Mucosa of descending colon (tissue), 3 donors: ENCODE data around the gene BIVM. TPM values are rescaled to one million over a fixed set of nuclear protein-coding genes. Genes with fewer than 3 reads are reported as not detected.

ENCODE experiments used
- ATAC-seq: fragments of 200-7000 bp; cut with Tn5 transposase; one replicate; pipeline ENCODE4 v1.9.1; 2020; ENCODE audit warnings: mild to moderate bottlenecking, moderate library complexity
- DNase-seq, 3 donors: peaks; one replicate each; pipeline ENCODE4 v3.0.0-alpha.2; 2020
- H3K36me3 ChIP-seq: fragments of 200-600 bp; one replicate; pipeline ENCODE4 v1.8.0; 2021; ENCODE audit warnings: low read depth, mild to moderate bottlenecking
- H3K4me1 ChIP-seq: fragments of 200-600 bp; one replicate; pipeline ENCODE4 v1.8.0; 2021; ENCODE audit warnings: low read depth, mild to moderate bottlenecking
- H3K4me3 ChIP-seq: fragments of 200-600 bp; one replicate; pipeline ENCODE4 v1.8.0; 2021; ENCODE audit warnings: mild to moderate bottlenecking
- H3K9me3 ChIP-seq: fragments of 200-600 bp; one replicate; pipeline ENCODE4 v1.8.0; 2021; ENCODE audit warnings: mild to moderate bottlenecking
- intact Hi-C, 2 donors: fragments of 100-400 bp; cut with DNase I in 1 of 2; cut with micrococcal nuclease in 1 of 2; formaldehyde crosslinking; loops; one replicate each; pipeline versions ENCODE4 v1.11.0 to v1.11.1; 2022; cut with DNase I, micrococcal nuclease
- total RNA-seq, 3 donors: library from RNA; stranded (reverse); fragmentation: NEBNext Ultra II Directional in 2 of 3; extraction: Animal tissue kit (Norgen Biotek cat#: 25700) in 2 of 3; gene quantifications; one replicate each; pipeline versions ENCODE4 v1.2.1 to v1.2.4, GENCODE V29; 2021 to 2023
- TF ChIP-seq, protein P1 (sequence below): fragments of 200-600 bp; IDR thresholded peaks from one replicate; pipeline ENCODE4 v1.8.0; 2022; ENCODE audit warnings: antibody characterized with exemption, mild to moderate bottlenecking
- donor health status: DM: no; HTN: no; CAD: no; lungs with moderate emphysema.
- donor health status: DM: no; HTN: no; CAD: no.
- donor health status: DM: no; HTN: yes; CAD: no.

BIVM gene
- total RNA-seq, 3 donors from 2014 or later, result 15.5 to 21.2 (median 17.1) TPM

- H3K36me3 ChIP-seq, result no peaks in the 10 kb centered on the region
- H3K4me1 ChIP-seq, result peaks cover 9% of the 10 kb centered on the region
- intact Hi-C loops, result no loop called here
- TF ChIP-seq, protein P1, sequence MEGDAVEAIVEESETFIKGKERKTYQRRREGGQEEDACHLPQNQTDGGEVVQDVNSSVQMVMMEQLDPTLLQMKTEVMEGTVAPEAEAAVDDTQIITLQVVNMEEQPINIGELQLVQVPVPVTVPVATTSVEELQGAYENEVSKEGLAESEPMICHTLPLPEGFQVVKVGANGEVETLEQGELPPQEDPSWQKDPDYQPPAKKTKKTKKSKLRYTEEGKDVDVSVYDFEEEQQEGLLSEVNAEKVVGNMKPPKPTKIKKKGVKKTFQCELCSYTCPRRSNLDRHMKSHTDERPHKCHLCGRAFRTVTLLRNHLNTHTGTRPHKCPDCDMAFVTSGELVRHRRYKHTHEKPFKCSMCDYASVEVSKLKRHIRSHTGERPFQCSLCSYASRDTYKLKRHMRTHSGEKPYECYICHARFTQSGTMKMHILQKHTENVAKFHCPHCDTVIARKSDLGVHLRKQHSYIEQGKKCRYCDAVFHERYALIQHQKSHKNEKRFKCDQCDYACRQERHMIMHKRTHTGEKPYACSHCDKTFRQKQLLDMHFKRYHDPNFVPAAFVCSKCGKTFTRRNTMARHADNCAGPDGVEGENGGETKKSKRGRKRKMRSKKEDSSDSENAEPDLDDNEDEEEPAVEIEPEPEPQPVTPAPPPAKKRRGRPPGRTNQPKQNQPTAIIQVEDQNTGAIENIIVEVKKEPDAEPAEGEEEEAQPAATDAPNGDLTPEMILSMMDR, result no peak
- no peak overlapping the region for H3K4me3 ChIP-seq
- no peak for ATAC-seq
- no peak for DNase-seq
- H3K9me3 ChIP-seq, result no peaks in the 10 kb centered on the region
Measured at GRCh38 chr13:102793611-102794355, 5.1 kb upstream of the BIVM start.

DNA sequence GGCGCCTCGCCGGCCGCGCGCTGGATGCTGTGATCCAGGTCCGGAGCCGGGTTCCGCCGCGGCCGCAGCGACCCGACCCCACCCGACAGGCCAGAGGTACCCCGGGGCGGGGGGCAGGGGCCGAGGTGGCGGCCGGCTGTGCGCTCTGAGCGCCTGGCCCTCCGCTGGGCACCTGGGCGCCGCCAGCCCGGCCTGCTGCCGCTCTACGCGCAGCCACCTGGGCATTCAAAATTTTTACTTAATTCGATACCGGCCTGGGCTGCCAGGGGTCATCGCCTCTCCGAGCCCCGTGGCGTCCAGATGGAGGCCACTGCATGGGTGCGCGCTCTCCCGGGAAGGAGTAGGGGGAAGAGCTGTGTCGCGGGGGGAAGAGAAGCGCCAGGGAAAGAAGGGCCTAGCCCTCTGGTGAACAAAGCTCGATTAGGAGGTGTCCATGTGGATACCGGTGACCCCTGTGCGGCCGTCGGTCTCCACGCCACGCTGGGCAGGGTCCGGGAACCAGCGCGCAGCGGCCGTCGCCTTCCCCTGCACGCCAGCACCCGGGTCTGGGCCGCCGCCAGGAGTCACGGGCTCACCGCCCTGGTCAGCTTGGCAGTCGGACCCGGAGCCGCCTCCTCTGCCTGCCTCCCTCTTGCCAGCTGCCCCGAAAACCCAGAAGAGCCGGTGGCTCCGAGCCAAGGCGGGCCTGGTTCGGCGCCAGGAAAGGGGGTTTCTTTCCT, 666 bp downstream of the BIVM start:
- H3K36me3 ChIP-seq, result no peaks in the 10 kb centered on the region
- H3K4me3 ChIP-seq, result peak overlapping the region; percentile 50
- ATAC-seq (peak; percentile 44), DNase-seq (peak in 1 of 3 donors; percentile 61)
- TF ChIP-seq, protein P1, result no peak
- intact Hi-C loops, result no loop called here
- H3K4me1 ChIP-seq, result peaks cover 10% of the 10 kb centered on the region
- H3K9me3 ChIP-seq, result no peaks in the 10 kb centered on the region

- H3K4me1 ChIP-seq, result peaks cover 10% of the 10 kb centered on the region
Measured at GRCh38 chr13:102800145-102801041, 1.5 kb downstream of the BIVM start.

DNA sequence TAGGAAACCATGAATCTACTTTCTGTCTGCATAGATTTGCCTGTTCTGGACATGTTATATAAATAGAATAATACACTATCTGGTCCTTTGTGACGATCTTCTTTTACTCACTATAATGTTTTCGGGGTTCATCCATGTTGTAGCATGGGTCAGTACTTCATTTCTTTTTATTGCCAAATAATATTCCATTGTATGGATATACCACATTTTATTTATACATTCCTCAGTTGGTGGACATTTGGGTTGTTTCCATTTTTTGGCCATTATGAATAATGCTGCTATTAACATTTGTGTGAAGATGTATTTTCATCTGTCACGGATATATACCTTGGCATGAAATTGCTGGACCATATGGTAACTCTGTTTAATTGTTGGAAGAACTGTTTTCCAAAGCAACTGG, 6.8 kb downstream of the BIVM start:
- H3K4me1 ChIP-seq, result no peaks in the 10 kb centered on the region
- intact Hi-C loops, result no loop called here
- H3K4me3 ChIP-seq, result no peak overlapping the region
- DNase-seq, result no peak
- H3K9me3 ChIP-seq, result no peaks in the 10 kb centered on the region
- H3K36me3 ChIP-seq, result no peaks in the 10 kb centered on the region
- no peak for ATAC-seq
- TF ChIP-seq, protein P1, result no peak

More at GRCh38 chr13:102800145-102801041, 1.5 kb downstream of the BIVM start:
- TF ChIP-seq, protein P1, result peak; percentile 66
- H3K9me3 ChIP-seq, result no peaks in the 10 kb centered on the region
- ATAC-seq, result peak; percentile 90
- intact Hi-C loops, result no loop called here
- H3K4me3 ChIP-seq, result peak overlapping the region; percentile 50
- no peaks in the 10 kb centered on the region for H3K36me3 ChIP-seq
- DNase-seq, result peak; percentile 87 to 93 (median 88)

DNA sequence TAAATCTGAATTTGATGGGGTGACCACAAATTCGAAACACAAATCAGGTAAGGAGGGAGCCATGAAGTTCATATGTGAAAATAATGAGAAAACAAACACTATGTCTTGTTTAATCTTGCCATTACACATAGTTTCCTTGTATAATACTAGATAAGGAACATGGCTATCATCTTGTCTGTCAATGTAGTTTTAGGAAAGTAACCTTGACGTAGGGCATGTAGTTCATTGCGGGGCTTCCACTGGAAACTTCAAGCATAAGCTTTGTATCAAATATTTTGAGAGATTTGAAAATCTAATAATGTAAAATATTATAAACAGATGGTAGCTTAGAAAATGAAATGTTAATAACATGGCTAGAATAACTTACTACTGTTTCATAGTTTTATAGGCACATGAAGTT, 8.8 kb downstream of the BIVM start:
- no peak overlapping the region for H3K4me3 ChIP-seq
- H3K4me1 ChIP-seq, result no peaks in the 10 kb centered on the region
- no peak for ATAC-seq
- no peak for DNase-seq
- TF ChIP-seq, protein P1, result no peak
- H3K9me3 ChIP-seq, result no peaks in the 10 kb centered on the region
- intact Hi-C loops, result no loop called here
- H3K36me3 ChIP-seq, result no peaks in the 10 kb centered on the region
